ENCODE results near the gene SPON2.

GRCh38 chr4:1213336-1213995, 41.1 kb upstream of the SPON2 start:
- TF ChIP-seq ZNF274 (IDR thresholded peaks at IDR 0.05; ENCODE audit: low read depth, low read length) (no peak), YY1 (IDR thresholded peaks at IDR 0.05; ENCODE audit: insufficient read depth, insufficient read length) (no peak), SUZ12 (IDR thresholded peaks at IDR 0.05; ENCODE audit: extremely low read depth, insufficient read depth, insufficient read length) (no peak)
